ENCODE measurements around the gene NOP53. TPM values are rescaled to one million over a fixed set of nuclear protein-coding genes. Genes with fewer than 3 reads are reported as not detected.

NOP53 gene
- 309 and 350 TPM in 2 replicates for total RNA-seq

GRCh38 chr19:47745010-47745901 lies at the start of gene NOP53:
NOP53 (plus strand) TSS chr19:47745546; CDS start chr19:47745560, 14 bp downstream.

DNA sequence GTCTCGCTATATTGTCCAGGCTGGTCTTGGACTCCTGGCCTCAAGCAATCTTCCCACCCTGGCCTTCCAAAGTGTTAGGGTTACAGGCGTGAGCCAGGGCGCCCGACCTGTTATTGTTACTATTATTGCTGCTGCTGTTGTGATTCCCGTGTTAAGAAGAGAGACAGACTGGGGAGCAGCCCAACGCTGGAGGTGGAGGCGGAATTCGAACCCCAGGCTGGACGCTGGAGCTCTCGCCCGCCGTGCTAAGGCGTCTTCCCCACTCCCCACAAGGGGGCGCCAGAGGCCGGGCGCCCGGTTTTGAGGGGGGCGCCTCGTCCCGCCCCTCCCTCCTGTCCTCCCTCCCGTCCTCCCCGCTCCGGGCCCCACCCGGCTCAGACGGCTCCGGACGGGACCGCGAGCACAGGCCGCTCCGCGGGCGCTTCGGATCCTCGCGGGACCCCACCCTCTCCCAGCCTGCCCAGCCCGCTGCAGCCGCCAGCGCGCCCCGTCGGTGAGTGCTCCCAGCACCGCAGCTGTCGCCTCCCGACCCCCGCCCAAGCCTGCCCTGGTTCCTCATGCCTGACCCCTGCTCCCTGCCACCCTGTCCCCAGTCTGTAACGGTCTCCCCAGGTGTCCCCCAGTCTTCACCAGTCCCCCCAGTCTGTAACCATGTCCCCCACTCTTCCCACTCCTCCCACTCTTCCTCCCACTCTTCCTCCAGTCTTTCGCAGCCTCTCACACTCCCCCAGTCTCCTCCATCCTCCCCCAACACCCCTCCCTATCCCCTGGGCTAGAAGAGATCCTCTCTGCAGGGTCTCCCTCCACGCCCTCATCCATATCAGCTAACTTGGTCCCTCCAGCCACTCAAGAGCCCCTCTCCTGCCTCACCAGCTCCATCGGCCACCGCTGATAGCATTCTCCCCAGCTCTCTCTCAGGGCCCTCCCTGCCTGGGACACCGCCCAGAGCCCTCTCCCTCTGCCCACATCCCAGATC lies 32.0 kb upstream of the NOP53 start, which contains the start of gene EHD2:
Gene EHD2 (plus strand): TSS at position 377 of the 976 bp plus-strand sequence. CDS start 3,191 bp downstream, outside the sequence.

DNA sequence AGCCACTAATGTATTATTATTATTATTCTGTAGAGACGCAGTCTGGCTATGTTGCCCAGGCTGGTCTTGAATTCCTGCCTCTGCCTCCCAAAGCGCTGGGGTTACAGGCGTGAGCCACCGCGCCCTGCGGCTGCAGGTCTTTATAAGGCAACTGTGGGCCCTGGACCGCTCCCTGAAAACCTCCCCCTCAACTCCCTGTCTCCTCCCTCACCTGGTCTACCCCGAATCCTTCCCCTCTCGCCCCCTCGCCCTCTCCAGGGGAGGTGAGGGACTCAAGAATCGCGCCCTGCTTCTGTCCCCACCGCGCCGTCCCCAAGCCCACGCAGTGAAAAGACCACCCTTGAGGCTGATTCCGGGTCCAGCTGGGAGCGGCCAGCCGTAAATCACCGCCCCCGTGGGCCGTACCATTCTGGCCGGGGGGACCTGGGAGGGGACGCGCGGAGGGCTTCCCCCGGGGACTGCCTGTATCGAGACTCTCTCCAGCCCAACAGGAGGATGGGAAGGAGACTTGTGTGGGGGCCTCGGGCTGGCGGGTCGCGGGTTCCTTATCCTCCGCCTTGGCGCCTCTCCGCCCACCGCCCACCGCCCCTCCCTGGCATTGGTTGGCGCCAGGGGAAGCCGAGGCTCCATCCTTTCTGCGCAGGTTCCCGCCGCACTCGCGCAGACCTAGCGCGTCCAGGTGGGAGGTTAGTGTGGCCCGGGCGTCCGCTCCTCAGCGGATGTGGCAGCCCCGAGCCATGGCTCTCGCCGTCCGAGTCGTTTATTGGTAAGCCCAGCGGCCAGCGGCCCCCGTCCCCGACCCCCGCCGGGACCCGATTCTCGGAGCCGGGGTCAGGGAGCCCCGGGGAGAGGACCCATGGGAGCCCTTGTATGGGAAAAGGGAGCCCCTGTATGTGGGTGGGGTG lies 33.0 kb downstream of the NOP53 start, which contains the start of gene SELENOW:
Gene SELENOW (plus strand): TSS at position 655 of the 905 bp plus-strand sequence. CDS start 83 bp downstream, at position 738.

DNA sequence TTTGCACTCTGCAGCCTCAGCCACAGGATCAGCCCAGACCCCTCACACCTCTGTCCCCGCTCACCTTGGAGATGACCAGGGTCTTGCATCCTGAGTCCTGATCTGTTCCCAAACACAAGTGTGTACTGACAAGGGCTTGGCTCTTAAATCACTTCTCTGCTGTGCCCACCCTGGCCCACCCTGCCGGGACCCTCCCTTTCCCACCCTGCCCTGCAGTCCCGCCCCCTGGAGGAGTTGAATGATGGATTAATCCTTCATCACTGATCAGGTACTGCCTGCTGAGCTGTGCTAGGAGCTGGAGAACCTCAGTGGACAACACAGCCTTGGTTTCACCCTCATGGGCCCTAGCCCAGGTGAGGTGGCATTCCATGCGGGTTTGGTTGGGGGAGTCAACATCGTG lies 59.1 kb downstream of the NOP53 start, which contains the start of gene TPRX1:
Gene TPRX1 (minus strand): TSS at position 101 of the 400 bp plus-strand sequence. CDS start 12 bp downstream, at position 89.

Other genes with a start within 250 kb of the NOP53 start
- 83.4 and 91.9 TPM in 2 replicates for gene NAPA, start 230.5 kb upstream of the NOP53 start, total RNA-seq
- gene ZNF541, start 172.4 kb upstream of the NOP53 start, total RNA-seq, result not detected in 2 replicates
- 14.9 and 22.2 TPM in 2 replicates for gene BICRA, start 136.4 kb upstream of the NOP53 start, total RNA-seq
- 339 and 398 TPM in 2 replicates for gene EHD2, start 32.1 kb upstream of the NOP53 start, total RNA-seq
- 145 and 163 TPM in 2 replicates for gene SELENOW, start 33.2 kb downstream of the NOP53 start, total RNA-seq
- not detected in 2 replicates for gene TPRX1, start 59.0 kb downstream of the NOP53 start, total RNA-seq
- not detected in 2 replicates for gene CRX, start 76.4 kb downstream of the NOP53 start, total RNA-seq
- gene TPRX2, start 113.7 kb downstream of the NOP53 start, total RNA-seq, result not detected in 2 replicates
- not detected in 2 replicates for gene SULT2A1, start 140.8 kb downstream of the NOP53 start, total RNA-seq
- not detected in 2 replicates for gene BSPH1, start 246.6 kb downstream of the NOP53 start, total RNA-seq
- gene ELSPBP1, start 249.1 kb downstream of the NOP53 start, total RNA-seq, result not detected in 2 replicates

All from cardiac ventricle fibroblast (primary cell).